CD4-positive, CD25-positive, alpha-beta regulatory T cell (primary cell): ENCODE measurements around the gene GOLGA6L10. TPM values are rescaled to one million over a fixed set of nuclear protein-coding genes. Genes with fewer than 3 reads are reported as not detected.
A peak's percentile ranks its signal among the peaks of the same experiment; 100 is the strongest.
"Not testable (repeated sequence)": the region's sequence is repeated elsewhere in the genome, so short reads cannot be mapped to it uniquely, and the experiment has no call there.

ENCODE experiments used
- ATAC-seq, 2 donors: fragments of 150-1000 bp; cut with Tn5 transposase; one replicate each; pipeline ENCODE4 v1.10.0; 2021; ENCODE audit warnings: low read depth in 2 of 2, moderate number of reproducible peaks in 2 of 2, moderate library complexity in 1 of 2
- DNase-seq, 3 donors: peaks; one replicate each; pipeline versions ENCODE4 v3.0.0 to v3.0.0-alpha.2; 2012 to 2022; ENCODE audit warnings: mixed read lengths in 1 of 3
- H3K27ac ChIP-seq: one replicate; pipeline ENCODE4 v1.7.0; 2013; ENCODE audit warnings: mild to moderate bottlenecking, low read length; ENCODE audit not compliant: insufficient read depth, poor library complexity, severe bottlenecking
- H3K27me3 ChIP-seq: one replicate; pipeline ENCODE4 v1.7.0; 2013; ENCODE audit warnings: low read length; ENCODE audit not compliant: control insufficient read depth, insufficient read depth
- H3K36me3 ChIP-seq: one replicate; pipeline ENCODE4 v1.7.0; 2013; ENCODE audit warnings: mild to moderate bottlenecking, low read length, moderate library complexity; ENCODE audit not compliant: control insufficient read depth, insufficient read depth
- H3K4me1 ChIP-seq: 2 replicates; pipeline ENCODE4 v1.7.0; 2013; ENCODE audit warnings: mild to moderate bottlenecking, low read length; ENCODE audit not compliant: insufficient read depth, control insufficient read depth, poor library complexity, severe bottlenecking
- H3K4me3 ChIP-seq: one replicate; pipeline ENCODE4 v1.7.0; 2013; ENCODE audit warnings: low read depth, mild to moderate bottlenecking, low read length, moderate library complexity
- H3K9me3 ChIP-seq, 2 experiments: 1 replicate in 1 of 2; 2 replicates in 1 of 2; pipeline ENCODE4 v1.7.0; 2013; ENCODE audit warnings: low read length in 2 of 2, mild to moderate bottlenecking in 1 of 2, moderate library complexity in 1 of 2; ENCODE audit not compliant: control insufficient read depth in 2 of 2
- H3K27ac Mint-ChIP-seq, 3 donors: one replicate each; pipeline ENCODE4 v1.8.0; 2020 to 2022; ENCODE audit warnings: mild to moderate bottlenecking in 3 of 3, mixed read lengths in 3 of 3, moderate library complexity in 2 of 3
- H3K27me3 Mint-ChIP-seq: one replicate; pipeline ENCODE4 v1.8.0; 2022; ENCODE audit warnings: mild to moderate bottlenecking, mixed read lengths
- H3K36me3 Mint-ChIP-seq: one replicate; pipeline ENCODE4 v1.8.0; 2020; ENCODE audit warnings: mixed read lengths
- H3K4me1 Mint-ChIP-seq, 4 donors: one replicate each; pipeline ENCODE4 v1.8.0; 2020 to 2022; ENCODE audit warnings: mixed read lengths in 4 of 4, mild to moderate bottlenecking in 1 of 4
- H3K4me3 Mint-ChIP-seq, 4 donors: one replicate each; pipeline ENCODE4 v1.8.0; 2020 to 2022; ENCODE audit warnings: mild to moderate bottlenecking in 4 of 4, mixed read lengths in 4 of 4, moderate library complexity in 3 of 4
- H3K9me3 Mint-ChIP-seq, 7 donors: one replicate each; pipeline ENCODE4 v1.8.0; 2020 to 2022; ENCODE audit warnings: mixed read lengths in 7 of 7, mild to moderate bottlenecking in 3 of 7, moderate library complexity in 2 of 7
- polyA plus RNA-seq, 4 donors: library from polyadenylated mRNA; unstranded; fragments of 300-500 nt; fragmentation: Illumina TruSeq; gene quantifications; one replicate each; pipeline ENCODE4 v1.2.3, GENCODE V29; 2021
- total RNA-seq: library from RNA; stranded (reverse); gene quantifications from one replicate; pipeline ENCODE4 v1.2.3, GENCODE V29; 2022

Gene GOLGA6L10
- total and polyA plus RNA-seq, 5 donors from 2014 or later, result 0.06 to 2.3 (median 0.12) TPM; not detected in 1

GRCh38 chr15:82315519-82316246 is 33.6 kb downstream of the GOLGA6L10 start:
- Mint-ChIP-seq H3K27me3 (peaks cover 13% of the 10 kb centered on the region), H3K27ac (no peak overlapping the region)
- no peak for ATAC-seq

GRCh38 chr15:82314769-82315518 is 34.3 kb downstream of the GOLGA6L10 start:
- ATAC-seq (no peak), DNase-seq (no peak)
- no peaks in the 10 kb centered on the region for H3K9me3 ChIP-seq
- H3K4me3 ChIP-seq, result no peak overlapping the region
- Mint-ChIP-seq H3K9me3 (peaks cover 0 to 3% (median 0%) of the 10 kb centered on the region in 7 donors), H3K4me3 (no peak overlapping the region), H3K27ac (no peak overlapping the region), H3K4me1 (no peaks in the 10 kb centered on the region), H3K36me3 (no peaks in the 10 kb centered on the region), H3K27me3 (peaks cover 13% of the 10 kb centered on the region)
- no peak overlapping the region for H3K27ac ChIP-seq
- H3K4me1 ChIP-seq, result no peaks in the 10 kb centered on the region
- no peaks in the 10 kb centered on the region for H3K36me3 ChIP-seq
- H3K27me3 ChIP-seq, result no peaks in the 10 kb centered on the region

More at GRCh38 chr15:82315519-82316246, 33.6 kb downstream of the GOLGA6L10 start:
- Histone ChIP-seq H3K4me1 (no peaks in the 10 kb centered on the region), H3K4me3 (no peak overlapping the region), H3K27me3 (no peaks in the 10 kb centered on the region), H3K9me3 (no peaks in the 10 kb centered on the region), H3K27ac (no peak overlapping the region), H3K36me3 (no peaks in the 10 kb centered on the region)
- Mint-ChIP-seq H3K36me3 (no peaks in the 10 kb centered on the region), H3K4me1 (no peaks in the 10 kb centered on the region), H3K4me3 (no peak overlapping the region), H3K9me3 (peaks cover 0 to 1% (median 0%) of the 10 kb centered on the region in 7 donors)
- no peak for DNase-seq

GRCh38 chr15:82313951-82314768 is 35.1 kb downstream of the GOLGA6L10 start:
- not testable (repeated sequence) for ATAC-seq

GRCh38 chr15:82313446-82313845 is 35.8 kb downstream of the GOLGA6L10 start:
- Histone ChIP-seq H3K27ac (no peak overlapping the region), H3K36me3 (no peaks in the 10 kb centered on the region), H3K9me3 (no peaks in the 10 kb centered on the region), H3K4me1 (no peaks in the 10 kb centered on the region), H3K4me3 (no peak overlapping the region), H3K27me3 (no peaks in the 10 kb centered on the region)
- peaks cover 0 to 3% (median 0%) of the 10 kb centered on the region in 7 donors for H3K9me3 Mint-ChIP-seq
- no peaks in the 10 kb centered on the region for H3K36me3 Mint-ChIP-seq
- no peak for DNase-seq
- no peak overlapping the region for H3K4me3 Mint-ChIP-seq
- H3K27me3 Mint-ChIP-seq, result peaks cover 13% of the 10 kb centered on the region
- H3K27ac Mint-ChIP-seq, result peak overlapping the region in 1 of 3 donors; percentile 36
- ATAC-seq, result no peak
- H3K4me1 Mint-ChIP-seq, result no peaks in the 10 kb centered on the region

More at GRCh38 chr15:82313951-82314768, 35.1 kb downstream of the GOLGA6L10 start:
- not testable (repeated sequence) for H3K36me3 ChIP-seq, H3K27me3 ChIP-seq, H3K4me3 ChIP-seq, H3K4me1 Mint-ChIP-seq, H3K36me3 Mint-ChIP-seq, H3K9me3 ChIP-seq, DNase-seq, H3K27ac ChIP-seq, H3K9me3 Mint-ChIP-seq, H3K4me1 ChIP-seq, H3K4me3 Mint-ChIP-seq
- Mint-ChIP-seq H3K27me3 (peaks cover 13% of the 10 kb centered on the region), H3K27ac (peak overlapping the region in 1 of 3 donors; percentile 36)

GRCh38 chr15:82312586-82313349 is 36.5 kb downstream of the GOLGA6L10 start:
- no peaks in the 10 kb centered on the region for H3K4me1 Mint-ChIP-seq
- H3K27me3 Mint-ChIP-seq, result peaks cover 14% of the 10 kb centered on the region
- Histone ChIP-seq H3K4me3 (no peak overlapping the region), H3K27me3 (no peaks in the 10 kb centered on the region), H3K27ac (no peak overlapping the region), H3K36me3 (no peaks in the 10 kb centered on the region), H3K4me1 (no peaks in the 10 kb centered on the region), H3K9me3 (no peaks in the 10 kb centered on the region)
- ATAC-seq, result no peak
- H3K36me3 Mint-ChIP-seq, result no peaks in the 10 kb centered on the region
- H3K9me3 Mint-ChIP-seq, result peaks cover 0 to 3% (median 0%) of the 10 kb centered on the region in 7 donors
- H3K4me3 Mint-ChIP-seq, result no peak overlapping the region
- peak overlapping the region in 1 of 3 donors; percentile 21 for H3K27ac Mint-ChIP-seq
- no peak for DNase-seq

- H3K4me3 Mint-ChIP-seq, H3K4me1 Mint-ChIP-seq, H3K9me3 ChIP-seq, H3K4me3 ChIP-seq, DNase-seq, H3K4me1 ChIP-seq, H3K27me3 ChIP-seq, H3K9me3 Mint-ChIP-seq, H3K27ac ChIP-seq, H3K36me3 Mint-ChIP-seq, ATAC-seq, H3K36me3 ChIP-seq: not testable (repeated sequence)
- peaks cover 16% of the 10 kb centered on the region for H3K27me3 Mint-ChIP-seq
- H3K27ac Mint-ChIP-seq, result peak overlapping the region in 1 of 3 donors; percentile 75
Measured at GRCh38 chr15:82311321-82311720, 38.0 kb downstream of the GOLGA6L10 start.

- peaks cover 0 to 5% (median under 1%) of the 10 kb centered on the region in 4 donors for H3K4me1 Mint-ChIP-seq
Measured at GRCh38 chr15:82309802-82310201, 39.5 kb downstream of the GOLGA6L10 start.

More at GRCh38 chr15:82309802-82310201, 39.5 kb downstream of the GOLGA6L10 start:
- Histone ChIP-seq H3K36me3 (no peaks in the 10 kb centered on the region), H3K27me3 (no peaks in the 10 kb centered on the region), H3K4me1 (no peaks in the 10 kb centered on the region), H3K4me3 (no peak overlapping the region), H3K9me3 (no peaks in the 10 kb centered on the region), H3K27ac (no peak overlapping the region)
- no peak for DNase-seq
- Mint-ChIP-seq H3K9me3 (peaks cover 0 to 3% (median 0%) of the 10 kb centered on the region in 7 donors), H3K4me3 (no peak overlapping the region), H3K27me3 (peaks cover 16% of the 10 kb centered on the region), H3K27ac (no peak overlapping the region), H3K36me3 (no peaks in the 10 kb centered on the region)
- ATAC-seq, result no peak
